COLO668 (cell line): ENCODE results near the gene ADRM1.

Experiments used
- DNase-seq: peaks from one replicate; lab custom pipeline; 2025; ENCODE audit not compliant: unreplicated experiment; lab: John Stamatoyannopoulos, UW

ADRM1 gene

DNA sequence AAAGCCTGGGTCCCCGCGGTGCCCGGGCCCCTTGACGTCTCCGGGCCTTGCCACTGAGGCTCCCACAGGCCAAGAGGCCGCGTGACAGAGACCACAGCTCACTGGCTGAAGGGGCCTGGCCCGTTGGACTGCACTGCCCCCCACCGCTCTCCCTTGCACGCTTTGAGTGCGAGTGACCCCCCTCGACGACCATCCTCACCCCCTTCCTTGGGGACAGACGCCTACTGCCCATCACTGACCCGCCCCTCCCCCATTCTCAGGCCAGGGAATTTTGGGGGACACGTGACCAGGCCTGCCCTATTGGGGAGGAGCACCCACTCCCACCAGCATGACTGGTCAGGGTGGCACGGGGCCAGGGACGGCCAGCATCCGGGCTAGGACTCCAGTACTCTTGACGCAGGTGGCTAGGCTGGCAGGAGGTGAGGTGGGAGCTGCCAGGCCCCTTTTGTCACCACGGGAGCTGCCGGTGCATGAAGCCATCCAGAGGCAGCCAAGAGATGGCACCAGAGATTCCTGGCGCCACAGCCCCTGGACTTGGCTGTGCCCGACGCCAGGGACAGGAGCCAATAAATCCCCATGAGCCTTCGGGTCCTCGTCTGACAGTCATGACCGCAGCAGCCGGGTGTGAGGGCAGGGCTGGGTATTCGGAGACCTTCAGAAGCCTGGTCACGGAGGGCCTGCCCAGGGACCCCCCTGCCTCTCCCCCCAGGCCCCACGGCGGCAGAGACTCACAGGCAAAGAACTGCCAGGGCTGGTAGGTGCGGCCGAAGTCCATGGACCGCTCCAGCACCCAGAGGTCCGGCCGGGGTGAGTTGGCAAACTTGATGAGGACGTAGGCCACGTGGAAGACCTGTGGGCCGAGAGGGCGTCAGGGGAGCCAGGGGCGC, 49.8 kb downstream of the ADRM1 start:
- DNase-seq = no peak

DNA sequence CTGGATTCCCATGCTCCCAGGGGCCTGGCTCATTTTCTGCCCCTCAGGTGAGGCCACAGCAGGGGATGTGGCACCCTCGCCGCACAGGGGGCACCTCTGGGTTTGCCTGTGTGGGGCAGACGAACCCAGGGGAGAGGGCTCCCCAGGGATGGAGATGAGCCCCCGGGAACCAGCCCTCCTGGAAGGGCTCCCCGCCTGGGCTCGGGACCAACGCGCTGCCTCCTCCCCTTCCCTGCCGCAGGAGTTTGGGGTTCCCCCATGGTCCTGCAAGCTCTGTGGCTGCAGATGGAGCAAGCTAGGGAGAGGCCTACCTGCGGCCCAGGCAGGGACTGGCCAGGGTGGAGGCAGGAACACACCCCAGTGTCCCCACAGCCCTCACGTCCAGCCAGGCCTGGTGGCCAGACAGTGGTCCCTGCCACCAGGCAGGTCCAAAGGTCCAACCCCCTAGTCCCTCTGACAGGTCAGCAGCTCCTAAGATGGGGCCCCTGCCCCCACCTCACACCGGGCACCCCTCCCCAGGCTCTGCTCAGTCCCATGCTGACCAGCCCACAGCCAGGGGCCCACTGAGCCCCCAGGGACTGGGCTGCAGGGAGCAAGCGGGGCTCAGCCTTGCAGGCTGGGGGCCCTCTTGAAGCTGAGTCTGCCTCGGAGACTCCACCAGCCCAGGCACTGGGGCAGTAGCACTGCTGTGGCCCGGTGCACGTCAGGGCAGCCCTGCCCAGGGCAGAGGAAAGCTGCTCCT, 50.7 kb downstream of the ADRM1 start:
- no peak for DNase-seq

DNA sequence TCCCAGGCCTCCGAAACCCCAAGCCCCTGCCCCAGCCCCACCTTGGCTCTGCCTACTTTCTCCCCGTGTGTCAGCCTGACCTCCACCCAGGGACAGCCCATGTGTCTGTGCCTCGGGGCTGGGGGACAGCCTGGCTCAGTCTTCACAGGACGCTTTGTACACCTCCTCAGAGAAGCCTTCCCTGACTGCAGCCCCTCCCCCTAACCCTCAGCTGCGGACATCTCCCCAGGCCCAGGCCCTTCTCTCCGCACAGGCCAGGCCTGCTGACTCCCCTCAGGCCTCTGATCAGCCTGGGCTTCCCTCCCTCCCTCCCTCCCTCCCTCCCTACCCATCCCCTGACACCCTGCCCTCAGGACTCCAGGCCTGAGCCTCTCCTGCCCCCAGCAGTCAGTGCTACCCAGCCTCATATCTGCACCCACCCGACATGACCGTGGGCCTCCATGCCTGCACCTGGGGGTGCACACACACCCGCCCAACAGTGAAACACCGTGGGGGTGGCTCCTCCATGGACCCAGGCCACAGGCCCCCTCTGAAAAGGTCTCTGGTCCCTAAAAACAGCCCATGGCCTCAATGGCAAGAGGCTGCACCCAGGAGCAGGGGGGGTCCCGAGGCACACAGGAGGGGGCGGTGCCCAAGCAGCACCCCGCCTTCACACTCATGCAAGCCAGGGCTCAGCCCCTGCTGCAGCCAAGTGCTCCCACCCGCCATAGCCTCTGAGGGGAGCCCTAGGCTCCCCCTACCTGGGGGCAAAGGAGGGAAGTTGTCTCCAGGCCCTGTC, 51.4 kb downstream of the ADRM1 start:
- no peak for DNase-seq

DNA sequence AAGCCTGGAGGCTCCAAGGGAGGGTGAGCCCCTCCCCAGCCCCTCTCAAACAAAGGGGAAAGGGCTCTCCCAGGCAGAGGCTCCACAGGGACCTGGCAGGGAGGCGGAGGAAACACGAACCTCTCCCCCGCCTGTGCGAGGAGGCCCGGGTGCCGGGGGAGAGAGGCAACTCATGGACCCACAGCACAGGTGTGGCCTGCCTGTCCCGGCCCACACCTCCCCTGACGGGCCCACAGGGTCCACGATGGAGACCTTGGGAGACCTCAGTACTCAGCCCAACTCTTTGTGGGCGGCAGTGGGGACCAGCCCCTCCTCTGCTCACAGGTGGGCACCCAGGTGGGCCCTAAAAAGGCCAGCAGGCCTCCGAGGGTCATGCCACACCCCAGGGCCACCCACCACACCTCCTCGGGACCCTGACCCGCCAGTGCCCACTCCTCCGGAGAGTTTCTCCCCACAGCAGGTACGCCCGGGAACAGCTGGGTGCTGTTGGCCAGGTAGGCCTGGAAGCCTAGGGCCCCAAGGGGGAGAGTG, 52.1 kb downstream of the ADRM1 start:
- no peak for DNase-seq

DNA sequence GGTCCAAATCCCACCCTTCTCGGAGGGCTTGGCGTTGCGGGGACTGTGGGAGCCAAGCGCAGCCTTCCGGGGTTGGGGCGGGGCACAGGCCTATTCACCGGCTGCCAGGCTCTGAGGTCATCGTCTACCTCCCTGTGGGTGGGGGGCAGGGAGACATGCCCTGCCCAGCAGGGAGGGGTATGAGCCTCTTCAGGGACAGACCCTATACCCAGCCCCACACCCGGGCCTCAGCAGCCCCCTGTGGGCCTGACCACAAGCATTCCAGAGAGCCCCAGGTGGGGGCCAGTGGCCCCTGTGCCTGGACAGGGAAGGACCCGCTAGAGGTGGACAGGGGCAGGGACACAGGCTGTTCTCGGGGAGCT, 52.7 kb downstream of the ADRM1 start:
- DNase-seq = no peak

DNA sequence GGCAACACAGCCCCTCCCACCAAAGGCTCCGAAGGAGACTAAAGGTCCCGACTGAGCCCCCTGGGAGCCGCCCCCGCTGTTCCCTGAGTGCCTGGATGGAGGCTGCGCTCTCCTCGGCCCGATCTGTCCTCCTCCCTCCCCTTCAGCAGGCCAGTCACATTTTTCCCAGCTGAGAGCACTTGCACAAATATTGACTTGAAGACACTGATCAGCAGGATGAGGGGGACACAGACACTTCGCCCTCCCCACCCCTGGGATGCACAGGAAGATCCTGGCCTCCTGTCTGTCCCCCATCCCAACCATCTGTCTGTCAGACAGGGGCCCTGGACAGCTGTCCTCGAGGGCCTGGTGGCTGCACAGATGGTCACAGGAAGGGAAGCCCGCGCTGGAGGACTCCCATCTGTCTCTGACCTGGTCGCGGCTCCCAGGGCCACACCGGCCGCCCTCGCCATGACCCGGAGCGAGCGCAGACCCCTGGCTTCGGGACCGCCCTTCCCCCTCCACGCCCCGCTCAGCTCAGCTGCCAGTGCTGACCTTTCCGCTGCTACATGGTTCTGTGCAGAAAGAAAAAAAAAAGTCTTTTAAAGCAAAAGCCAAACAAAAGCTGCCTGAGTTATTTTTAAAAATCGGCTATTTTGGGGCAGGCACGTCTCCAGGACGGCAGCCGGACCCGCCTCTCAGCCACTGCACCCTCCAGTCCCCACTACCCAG, 53.2 kb downstream of the ADRM1 start:
- DNase-seq = no peak

DNA sequence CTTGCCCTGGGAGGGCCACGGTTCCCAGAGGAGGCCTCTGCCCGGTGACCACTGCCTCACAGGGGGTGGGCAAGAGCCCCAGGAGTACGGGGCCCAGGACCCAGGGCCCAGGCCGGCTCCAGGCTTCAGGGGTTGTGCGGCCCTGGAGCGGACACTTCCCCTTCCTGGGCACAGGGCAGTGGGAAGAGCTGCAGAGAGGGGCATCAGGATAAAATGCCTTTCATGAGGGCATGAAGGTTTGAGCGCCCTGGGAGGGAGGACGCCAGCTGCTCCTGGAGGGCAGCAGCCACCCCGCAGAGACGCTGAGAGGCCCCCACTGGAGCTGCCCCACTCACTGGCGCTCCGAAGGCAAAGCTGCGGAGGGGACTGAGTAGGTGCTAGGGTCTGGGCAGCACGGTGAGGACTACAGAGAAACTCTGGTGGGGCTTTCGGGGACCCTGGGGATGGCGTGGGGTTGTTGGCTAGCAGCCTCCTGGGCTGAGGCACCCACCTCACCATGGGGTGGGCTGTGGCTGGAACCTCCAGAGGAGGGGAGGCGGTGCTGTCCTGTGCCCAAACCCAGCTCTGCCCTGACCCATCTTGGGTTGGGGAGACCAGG, 53.9 kb downstream of the ADRM1 start:
- no peak for DNase-seq

DNA sequence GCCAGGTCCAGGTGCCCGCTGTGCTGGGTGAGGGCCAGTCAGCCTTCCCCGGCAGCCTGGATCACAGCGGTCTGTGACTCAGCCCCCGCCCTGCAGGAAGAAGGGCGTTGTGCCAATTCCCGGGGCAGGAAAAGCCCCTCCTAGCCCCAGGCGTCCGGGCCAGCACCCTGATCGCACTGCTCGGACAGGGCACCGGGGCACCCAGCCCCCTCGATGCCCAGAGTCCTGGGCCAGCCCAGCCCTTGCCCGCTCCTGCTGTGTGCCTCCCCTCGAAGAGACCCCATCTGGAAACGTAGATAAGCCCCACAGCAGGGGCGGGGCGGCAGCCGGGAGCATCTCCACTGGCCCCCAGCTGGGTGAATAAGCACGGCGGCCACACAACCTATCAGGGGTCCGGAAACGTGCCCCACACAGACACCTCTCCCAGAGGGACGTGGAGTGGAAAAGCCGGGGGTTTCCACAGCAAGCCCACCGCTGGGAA, 54.4 kb downstream of the ADRM1 start:
- no peak for DNase-seq

DNA sequence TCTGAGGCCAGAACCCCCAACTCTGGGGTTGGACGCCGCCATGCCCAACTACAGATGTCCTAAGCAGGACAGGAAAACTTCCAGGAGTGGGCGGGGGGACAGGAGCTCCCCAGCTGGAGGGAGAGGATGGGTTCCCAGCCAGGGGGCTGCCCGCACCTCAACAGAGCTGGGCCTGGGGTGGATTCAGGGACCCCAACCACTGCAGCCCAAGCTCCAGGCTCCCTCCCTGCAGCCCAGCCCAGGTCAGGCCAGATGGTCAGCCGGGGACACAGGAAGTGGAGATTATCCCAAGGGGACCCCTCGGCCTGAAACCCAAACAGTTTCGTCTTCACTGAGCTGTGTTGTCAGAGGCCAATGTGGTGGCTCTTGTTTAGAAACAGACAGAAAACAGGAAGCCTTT, 54.9 kb downstream of the ADRM1 start:
- no peak for DNase-seq
